CD4-positive, alpha-beta T cell treated with Interleukin-17A for 4 hours (primary cell): Measurements from ENCODE around the gene ACBD7.

Source experiments
- DNase-seq: peaks from one replicate; pipeline ENCODE4 v3.0.0-alpha.2; 2020; ENCODE audit warnings: mixed read lengths

Gene ACBD7

GRCh38 chr10:15084502-15084922 lies 4.1 kb downstream of the ACBD7 start:
- DNase-seq, result no peak

GRCh38 chr10:15083674-15084501 lies 4.7 kb downstream of the ACBD7 start:
- DNase-seq, result no peak

- no peak for DNase-seq
These were observed 13.2 kb downstream of the ACBD7 start for GRCh38 chr10:15075421-15075820.

GRCh38 chr10:15072358-15072757 lies 16.2 kb downstream of the ACBD7 start:
- DNase-seq, result no peak

- DNase-seq, result no peak
These were observed 19.3 kb downstream of the ACBD7 start for GRCh38 chr10:15069230-15069629.

GRCh38 chr10:15068802-15069201 lies 19.8 kb downstream of the ACBD7 start:
- no peak for DNase-seq

- DNase-seq, result no peak
These were observed 21.4 kb downstream of the ACBD7 start for GRCh38 chr10:15067154-15067553.

GRCh38 chr10:15060638-15061037 lies 27.9 kb downstream of the ACBD7 start:
- no peak for DNase-seq

- DNase-seq, result no peak
These were observed 28.7 kb downstream of the ACBD7 start for GRCh38 chr10:15059914-15060313.

- DNase-seq, result no peak
These were observed 29.9 kb downstream of the ACBD7 start for GRCh38 chr10:15058689-15059088.

- DNase-seq, result no peak
These were observed 35.5 kb downstream of the ACBD7 start for GRCh38 chr10:15053061-15053460.

- no peak for DNase-seq
These were observed 36.5 kb downstream of the ACBD7 start for GRCh38 chr10:15052121-15052520.

- no peak for DNase-seq
These were observed 39.0 kb downstream of the ACBD7 start for GRCh38 chr10:15049533-15049932.

- DNase-seq, result no peak
These were observed 42.0 kb downstream of the ACBD7 start for GRCh38 chr10:15046626-15047025.

GRCh38 chr10:15045380-15045779 lies 43.2 kb downstream of the ACBD7 start:
- no peak for DNase-seq

- DNase-seq, result no peak
These were observed 44.9 kb downstream of the ACBD7 start, which contains the start of gene OLAH for GRCh38 chr10:15043674-15044073. OLAH (plus strand) TSS chr10:15043943; CDS start chr10:15047289, 3,346 bp downstream.

- DNase-seq, result no peak
These were observed 50.2 kb downstream of the ACBD7 start for GRCh38 chr10:15038416-15038815.

- DNase-seq, result no peak
These were observed 50.9 kb downstream of the ACBD7 start for GRCh38 chr10:15037691-15038090.

GRCh38 chr10:15035385-15036301 lies 52.9 kb downstream of the ACBD7 start:
- no peak for DNase-seq

GRCh38 chr10:15027741-15028140 lies 60.8 kb downstream of the ACBD7 start:
- DNase-seq, result no peak
